CD4-positive, alpha-beta T cell treated with Interferon alpha-2 for 1 hour (primary cell): ENCODE results near the gene CDR2L.
"Not testable (repeated sequence)": the region's sequence is repeated elsewhere in the genome, so short reads cannot be mapped to it uniquely, and the experiment has no call there.

Source experiments
- DNase-seq, 2 donors: peaks; one replicate each; pipeline ENCODE4 v3.0.0-alpha.2; 2020 to 2022

The CDR2L gene

DNA sequence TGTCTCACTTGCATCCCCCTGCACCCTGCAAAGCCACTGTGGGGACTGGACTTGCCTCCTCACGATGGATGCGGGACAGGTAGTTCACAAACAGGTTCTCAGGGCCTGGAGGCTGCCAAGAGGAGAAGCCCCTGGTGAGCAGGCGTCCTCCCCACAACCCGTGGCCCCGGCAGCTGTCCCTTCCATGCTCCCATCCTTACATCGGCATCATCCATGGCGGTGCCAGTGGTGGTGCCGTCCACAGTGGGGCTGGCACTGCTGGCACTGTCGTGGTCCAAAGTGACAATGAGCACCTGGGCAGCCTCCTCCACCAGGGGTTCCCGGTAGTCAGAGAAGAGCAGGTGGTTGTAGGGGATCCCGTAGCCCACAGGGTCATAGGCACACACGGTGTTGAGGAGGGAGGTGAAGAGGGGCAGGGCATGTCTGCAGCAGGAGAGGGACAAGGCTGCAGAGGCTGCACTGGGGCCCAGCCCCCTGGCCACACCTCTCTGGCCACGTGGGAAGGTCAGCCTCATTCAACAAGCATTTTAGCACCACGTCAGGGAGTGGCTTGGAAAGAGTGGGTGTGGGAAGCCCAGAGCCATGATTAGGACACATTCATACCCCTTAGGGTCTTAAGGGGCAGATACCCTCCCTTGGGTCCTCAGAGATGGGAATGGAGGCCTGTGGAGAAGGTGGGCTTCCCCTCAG is 27.5 kb upstream of the CDR2L start:
- no peak for DNase-seq

DNA sequence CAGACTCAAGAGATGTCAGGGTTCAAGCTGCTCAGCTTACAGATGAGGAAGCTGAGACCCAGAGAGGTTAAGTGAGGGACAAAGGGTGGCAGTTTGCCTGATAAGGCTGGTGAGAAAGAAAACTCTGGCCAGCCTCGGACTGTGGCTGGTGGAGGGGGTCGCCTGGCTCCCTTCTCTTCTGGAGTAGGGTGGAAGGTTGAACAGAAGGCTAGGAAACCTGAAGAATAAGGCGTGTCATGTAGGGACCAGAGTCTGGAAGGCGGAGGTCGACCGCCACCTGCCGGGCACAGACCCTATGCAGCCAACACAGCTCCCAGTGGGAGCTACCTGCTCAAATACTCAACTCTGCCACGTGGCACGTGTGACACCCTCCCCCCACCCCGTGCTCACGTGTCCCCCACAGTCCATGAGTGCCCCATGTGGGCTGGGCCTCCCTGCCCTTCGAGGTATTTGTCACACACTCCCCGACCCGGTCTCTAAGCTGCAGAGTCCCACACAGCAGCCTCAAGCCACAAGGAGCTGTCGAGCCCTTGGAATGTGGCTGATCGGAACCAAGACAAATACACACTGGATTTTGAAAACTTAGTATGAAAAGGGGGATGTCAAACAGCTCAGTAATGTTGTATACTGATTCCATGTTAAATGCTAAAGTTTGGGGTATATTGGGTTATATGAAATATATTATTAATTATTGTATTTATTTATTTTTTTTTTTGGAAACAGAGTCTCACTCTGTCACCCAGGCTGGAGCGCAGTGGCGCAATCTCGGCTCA is 26.7 kb upstream of the CDR2L start:
- peak; percentile 39 to 63 for DNase-seq

DNA sequence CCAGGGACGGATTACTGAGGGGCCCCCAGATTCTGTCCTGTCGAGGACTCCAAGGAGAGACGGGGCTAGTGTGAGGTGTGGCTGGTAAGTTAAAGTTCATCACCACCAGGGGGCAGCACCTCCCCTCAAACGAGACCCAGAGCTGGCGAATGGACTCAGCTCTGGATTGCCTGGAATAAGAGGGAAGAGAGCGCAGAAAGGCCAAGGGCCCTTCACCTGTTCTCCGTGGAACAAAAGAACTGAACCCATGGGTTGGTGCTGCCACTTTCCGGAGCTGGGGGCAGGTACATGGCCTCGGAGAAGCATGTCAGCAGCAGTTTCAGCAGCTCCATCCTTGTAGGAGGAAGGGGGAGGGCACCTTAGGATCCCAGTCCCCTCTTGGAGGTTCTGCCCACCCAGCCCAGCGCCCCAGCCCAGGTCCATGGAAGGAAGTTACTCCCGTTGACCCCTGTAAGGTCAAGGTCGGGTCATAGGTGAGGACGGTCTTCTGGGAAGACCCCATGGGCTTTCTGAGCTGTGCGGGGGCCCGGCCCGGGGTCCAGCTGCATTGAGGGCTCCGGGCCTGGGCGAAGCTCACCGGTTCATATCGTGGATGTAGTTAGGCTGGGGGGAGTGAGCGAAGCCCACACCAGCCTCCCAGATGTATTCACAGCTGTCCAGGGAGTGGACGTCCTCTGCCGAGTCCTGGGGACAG is 25.6 kb upstream of the CDR2L start:
- peak; percentile 81 to 84 for DNase-seq

DNA sequence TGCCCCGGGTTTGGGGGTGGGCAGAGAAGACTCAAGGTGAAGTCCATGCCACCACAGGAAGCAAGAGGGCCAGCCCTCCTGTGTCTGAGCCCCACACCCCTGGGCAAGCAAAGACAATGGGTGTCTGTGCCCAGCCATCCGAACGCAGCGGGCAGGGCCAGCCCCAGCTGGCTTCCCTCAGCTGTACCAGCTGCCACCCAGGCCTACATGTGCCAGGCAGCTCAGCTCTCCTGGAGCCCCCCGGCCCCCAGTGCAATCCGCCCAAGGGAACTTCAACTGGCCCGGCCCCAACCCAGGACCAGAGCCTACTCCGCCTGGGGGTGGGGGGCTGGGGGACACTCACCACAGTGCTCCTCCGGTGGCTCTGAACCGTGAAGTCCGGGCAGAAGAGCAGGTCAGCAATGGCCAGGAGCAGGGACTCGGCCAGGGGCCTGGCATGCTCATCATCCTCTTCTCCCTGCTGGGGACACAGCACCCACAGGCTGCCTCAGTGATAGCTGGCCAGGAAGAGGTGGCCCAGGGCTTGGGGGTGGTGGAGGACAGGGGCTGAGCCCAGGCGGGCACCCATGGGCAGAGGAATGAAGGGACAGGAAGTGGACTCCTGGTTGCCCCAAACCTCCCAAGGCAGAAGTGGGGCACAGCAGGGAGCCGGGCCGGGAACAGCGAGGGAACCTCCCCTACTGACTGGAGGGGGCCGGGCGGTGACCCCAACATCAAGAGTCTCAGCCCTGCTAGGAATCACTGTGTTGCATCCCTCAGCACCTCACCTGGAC is 24.6 kb upstream of the CDR2L start:
- no peak for DNase-seq

DNA sequence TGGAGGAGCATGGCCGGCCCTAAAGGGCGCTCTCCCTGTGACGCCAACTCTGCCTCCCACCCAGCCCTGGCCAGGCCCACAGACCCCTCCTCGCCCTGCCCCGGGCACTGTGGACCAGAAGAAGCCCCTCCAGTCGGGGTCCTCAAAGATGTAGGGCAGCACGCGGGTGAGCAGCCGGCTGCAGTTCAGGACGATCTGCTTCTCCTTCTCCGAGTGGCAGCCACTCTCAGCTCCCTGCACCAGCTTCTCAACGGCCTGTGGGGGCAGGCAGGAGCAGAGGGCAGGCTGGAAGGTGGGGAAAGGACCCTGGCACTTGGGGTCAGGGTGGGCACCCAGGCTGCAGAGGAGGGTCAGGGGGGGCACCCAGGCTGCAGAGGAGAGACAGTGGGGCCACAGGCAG is 23.8 kb upstream of the CDR2L start:
- DNase-seq = no peak

DNA sequence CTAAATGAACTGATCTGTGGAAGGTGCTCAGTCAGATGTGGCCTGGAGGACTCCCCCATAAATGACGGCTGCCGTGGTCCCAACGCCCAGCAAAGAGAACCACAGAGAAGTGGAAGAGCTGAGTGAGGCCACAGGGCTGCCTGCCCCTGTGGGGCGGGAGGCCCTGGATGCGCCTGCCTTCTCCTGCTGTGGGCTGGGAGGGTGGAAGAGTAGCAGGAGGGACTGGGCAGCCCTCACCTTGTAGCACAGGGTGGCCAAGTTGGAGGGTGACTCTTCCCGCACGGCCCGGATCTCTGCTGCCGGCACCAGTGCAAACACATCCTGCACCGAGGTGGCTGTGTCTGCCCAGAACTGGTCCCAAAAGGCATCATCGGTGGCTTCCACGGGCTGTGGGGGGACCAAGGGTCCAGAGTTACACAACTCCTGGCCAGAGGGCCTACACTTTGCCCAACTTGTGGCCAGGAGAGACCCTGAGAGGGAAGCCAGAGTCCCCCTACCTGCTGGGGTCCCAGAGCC is 23.1 kb upstream of the CDR2L start:
- DNase-seq = no peak

DNA sequence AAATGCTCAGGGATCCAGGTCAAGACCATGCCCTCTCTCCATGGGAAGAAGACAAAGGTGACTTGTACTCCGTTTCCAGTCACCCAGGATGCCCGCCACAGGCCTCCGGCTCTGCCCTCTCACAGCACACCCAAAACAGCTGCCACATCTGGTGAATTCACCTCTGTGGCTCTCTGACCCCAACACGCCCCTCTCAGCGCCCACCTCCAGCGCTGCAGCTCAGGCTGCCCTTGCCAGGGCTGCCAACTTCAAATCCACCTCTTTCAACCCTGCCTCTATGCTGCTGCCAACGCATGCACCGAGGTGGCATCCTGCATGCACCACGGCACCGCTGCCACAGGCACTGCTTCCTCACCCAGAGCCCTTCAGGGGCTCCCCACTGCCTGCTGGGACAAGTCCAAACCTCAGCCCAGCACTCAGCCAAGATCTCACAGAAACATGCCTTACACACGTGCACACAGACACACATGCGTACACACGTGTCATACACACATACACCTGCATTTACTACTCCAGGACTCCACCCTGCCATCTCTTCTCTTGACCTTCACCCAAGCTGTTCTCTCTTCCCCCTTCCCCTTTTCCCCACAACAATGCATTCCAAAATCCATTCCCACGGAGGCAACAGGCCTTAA is 22.3 kb upstream of the CDR2L start:
- no peak for DNase-seq

DNA sequence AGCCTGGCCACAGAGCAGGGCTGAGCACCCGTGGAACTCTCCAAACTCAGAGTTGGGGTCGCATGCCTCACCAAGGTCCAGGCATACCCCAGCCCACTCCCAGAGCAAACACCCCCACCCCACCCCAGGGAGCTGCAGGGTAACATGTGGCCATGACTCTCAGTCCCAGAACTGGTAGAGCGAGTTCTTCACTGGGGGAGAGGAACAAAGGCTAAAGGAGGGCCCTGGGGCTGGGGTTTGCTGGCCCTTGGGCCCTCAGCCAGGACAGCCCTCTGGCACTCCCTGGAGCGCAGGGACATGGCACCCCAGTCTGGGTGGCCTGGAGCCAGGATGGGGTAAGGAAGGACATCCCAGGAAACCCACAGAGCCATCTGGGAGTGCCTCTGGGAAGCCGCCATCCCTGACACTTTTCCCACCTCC is 19.1 kb upstream of the CDR2L start:
- DNase-seq = no peak

DNA sequence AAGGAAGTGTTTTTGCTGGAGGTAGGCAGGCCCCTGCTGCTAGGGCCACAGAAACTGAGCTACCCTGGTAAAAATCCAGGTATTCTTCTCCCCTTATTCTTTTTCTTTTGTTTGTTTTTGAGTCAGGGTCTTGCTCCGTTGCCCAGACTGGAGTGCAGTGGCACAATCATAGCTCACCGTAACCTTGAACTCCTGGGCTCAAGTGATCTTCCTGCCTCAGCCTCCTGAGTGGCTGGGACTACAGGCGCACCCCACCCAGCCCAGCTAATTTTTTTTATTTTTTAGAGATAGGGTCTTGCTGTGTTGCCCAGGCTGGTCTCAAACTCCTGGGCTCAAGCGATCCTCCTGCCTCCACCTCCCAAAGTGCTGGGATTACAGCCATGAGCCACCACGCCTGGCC is 17.9 kb upstream of the CDR2L start:
- not testable (repeated sequence) for DNase-seq

DNA sequence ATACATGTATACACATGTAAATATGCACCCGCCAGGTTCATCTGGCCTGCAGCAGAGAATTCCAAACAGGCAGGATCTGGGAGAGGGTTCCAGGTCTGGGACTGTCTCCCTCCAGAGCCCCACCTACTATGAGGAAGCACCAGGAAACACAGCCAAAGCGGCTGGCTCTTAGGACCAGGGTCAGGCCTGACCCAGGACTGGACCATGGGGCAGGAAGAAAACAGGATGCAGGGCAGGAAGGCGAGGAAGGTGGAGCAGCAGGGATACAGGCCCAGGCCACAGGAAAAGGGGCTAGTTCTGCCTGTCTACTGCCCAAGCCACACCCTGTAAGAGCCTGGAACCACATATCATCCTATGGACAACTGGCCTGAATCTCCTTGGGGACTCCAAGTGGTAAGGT is 17.0 kb upstream of the CDR2L start:
- DNase-seq = no peak

DNA sequence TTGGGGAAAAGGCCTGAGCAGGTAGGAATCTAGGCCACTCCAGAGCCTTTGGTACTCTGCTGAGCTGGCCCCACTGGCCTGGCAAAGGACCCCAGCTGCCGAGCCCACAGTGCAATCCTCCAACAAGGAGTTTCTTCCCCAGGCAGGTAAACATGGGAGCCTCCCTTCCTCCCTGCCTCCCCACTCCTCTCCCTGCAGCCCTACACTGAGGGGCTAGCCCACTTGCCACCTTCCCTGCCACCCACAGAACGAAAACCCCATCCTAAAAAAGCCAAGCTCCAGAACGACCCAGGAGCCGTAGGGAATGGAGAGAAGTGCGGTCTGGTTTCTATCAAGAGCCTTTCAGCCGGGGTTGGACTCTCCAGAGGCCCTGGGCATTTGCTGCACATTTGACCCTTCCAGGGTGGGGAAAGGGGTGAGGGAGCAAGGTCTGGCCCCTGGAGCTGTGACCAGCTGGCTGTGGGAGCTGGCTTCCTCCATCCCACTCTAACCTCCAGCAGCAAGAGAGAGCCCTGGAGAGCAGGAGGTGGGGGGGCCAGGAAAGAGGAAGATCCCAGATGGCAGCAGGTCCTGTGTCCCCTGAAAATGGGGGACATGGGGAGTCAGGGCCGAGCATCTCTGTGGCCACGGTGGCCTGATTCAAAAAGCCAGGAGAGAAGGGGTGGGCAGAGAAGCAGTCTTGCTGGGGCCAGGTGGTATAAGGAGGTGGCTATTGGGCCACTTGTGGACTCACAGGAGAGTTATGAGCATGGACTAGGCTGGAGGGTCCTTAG is 16.2 kb upstream of the CDR2L start:
- DNase-seq = no peak

DNA sequence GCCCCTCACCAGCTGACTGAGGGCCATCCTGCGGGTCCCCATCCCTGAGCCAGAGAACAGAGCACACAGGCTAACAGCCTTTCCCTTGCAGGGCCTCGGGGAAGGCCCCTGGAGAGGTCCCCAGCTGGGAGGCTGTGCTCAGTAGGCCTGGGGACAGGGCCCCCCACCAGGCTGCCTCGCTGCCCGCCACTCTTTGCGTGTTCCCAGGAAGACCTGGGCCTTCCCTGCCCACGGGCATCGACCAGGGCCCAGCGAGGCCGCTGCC is 15.7 kb upstream of the CDR2L start:
- DNase-seq = no peak

DNA sequence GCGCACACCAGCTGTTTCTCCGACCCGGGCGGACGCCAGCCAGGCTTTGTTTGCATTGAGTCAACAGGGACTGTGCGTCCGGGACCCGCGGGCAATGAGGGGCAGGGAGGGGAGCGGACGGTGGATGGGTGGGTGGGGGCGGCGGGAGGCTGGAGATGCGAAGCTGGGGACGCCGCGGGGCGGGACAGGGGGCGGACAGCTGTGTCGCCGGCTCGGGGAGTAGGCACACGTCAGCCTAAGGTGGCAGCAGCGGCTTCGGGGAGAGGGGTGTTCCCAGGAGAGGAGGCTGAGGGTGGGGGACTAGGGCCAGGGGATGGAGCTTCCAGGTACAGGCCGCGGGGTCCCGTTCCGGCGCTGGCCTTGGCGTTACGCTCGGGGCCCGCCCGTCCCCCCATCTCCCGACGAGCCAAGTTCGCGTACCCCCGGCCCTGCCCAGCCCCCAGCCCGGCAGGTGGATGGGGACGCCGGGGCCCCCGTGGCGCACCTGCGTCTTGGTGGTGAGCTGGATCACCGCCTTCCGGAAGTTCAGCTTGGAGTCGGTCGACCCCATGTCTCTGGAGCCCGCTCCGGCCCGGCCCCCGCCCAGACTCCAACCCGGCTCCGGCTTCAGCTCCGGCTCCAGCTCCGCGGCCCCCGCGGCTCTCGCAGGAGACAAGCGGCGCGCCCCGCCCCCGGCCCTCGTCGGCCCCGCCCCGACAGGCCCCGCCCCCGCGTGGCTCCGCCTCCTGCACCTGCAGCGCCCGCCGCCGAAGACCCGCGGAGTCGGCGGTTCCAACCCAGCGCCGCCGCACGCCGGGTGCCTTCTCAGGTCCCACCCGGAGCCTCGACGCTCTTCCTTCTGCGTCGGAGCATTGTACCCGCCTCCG is 15.1 kb upstream of the CDR2L start, which contains the start of gene HID1:
HID1 (minus strand) TSS at position 653 of the 866 bp plus-strand sequence; CDS start at position 550, 103 bp downstream.
- DNase-seq = peak; percentile 76 to 87

DNA sequence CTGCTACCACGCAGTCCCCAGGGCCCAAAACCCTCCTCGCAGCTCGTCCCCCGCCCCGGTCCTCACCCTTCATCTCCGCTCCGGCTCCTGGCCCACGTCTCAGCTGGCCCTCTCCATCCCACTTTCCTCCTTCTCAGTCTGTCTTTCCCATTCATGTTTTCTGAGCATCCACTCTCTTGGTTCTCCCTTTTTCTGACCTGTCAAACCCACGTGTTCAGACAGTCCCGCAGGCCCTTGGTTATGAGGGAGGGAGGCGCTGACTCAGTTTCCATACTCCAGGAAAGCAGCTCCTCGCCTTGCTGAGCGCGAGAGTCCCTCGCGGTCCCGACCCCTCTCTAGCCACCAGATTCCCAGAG is 14.5 kb upstream of the CDR2L start:
- DNase-seq = no peak

DNA sequence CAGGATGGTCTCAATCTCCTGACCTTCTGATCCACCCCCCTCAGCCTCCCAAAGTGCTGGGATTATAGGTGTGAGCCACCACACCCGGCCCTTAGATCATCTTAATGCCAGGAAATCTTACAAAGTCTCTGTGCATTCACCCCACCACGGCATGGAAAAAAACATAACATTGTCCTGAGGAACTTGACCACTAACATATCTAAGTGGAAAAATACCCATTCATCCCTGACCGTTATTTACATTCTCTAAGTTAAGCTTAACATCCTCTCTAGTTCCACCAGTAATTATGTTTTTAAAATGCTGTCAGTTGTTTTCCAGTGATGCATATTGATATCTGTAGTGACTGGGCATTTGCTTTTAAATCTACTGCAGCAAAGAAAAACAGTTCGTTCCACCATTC is 11.5 kb upstream of the CDR2L start:
- no peak for DNase-seq

DNA sequence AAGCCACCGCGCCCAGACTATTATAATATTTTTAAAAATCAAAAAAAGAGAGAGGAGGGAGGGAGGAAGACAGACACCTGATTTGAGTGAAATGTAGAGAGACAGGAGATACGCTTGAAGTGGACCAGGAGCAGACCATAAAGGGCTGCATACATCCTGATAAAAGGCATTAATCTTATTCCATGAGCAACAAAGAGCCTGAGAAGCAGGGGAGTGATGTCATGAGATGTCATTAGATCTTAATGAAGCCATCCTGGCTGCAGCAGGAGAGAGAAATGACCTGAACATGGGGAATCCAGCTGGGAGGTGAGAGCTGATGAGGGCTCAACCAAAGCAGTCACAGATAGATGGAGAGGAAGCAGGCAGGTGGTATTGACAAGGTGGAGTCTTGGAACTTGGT is 9.6 kb upstream of the CDR2L start:
- DNase-seq = no peak

DNA sequence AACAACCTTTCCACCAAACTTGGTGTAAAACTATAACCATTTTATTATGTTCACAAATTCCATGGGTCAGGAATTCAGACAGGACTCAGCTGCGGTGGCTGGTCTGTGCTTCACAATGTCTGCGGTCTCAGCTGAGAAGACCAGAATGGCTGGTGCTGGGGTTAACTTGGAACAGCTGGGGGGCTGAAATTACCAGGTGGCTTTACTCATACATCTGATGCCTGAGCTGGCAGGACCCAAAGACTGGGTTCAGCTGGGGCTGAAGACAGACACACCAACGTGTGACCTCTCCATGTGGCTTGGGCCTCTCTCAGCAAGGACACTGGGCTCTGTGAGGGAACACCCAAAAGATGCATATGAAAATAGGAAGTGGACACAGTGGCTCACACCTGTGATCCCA is 9.2 kb upstream of the CDR2L start:
- no peak for DNase-seq

DNA sequence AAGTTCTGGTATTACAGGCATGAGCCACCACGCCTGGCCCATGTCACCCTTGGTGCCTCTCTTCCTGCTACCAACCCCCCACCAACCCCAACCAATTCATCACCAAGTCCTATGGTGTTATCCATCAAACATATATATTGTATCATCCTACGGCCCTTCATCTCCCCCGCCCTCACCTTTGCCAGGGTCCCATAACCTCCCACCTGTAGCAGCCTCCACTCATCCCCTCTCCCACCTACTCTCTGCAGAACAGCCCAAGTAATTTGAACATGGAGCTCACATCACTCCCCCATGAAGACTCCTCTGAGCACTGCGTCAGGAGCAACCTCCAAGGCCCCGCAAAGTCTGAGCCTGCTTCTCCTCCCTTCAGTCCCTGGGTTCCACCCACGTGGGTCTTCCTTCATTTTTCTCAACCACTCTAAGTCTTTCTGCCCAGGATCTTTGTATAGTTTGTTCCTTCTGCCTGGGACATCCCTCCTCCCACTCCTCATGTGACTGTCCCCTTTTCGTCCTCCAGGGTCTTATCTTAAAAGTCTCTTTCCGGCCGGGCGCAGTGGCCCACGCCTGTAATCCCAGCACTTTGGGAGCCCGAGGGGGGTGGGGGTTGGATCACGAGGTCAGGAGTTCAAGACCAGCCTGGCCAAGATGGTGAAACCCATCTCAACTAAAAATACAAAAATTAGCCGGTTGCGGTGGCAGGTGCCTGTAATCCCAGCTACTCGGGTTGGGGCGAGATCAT is 7.9 kb upstream of the CDR2L start:
- no peak for DNase-seq

DNA sequence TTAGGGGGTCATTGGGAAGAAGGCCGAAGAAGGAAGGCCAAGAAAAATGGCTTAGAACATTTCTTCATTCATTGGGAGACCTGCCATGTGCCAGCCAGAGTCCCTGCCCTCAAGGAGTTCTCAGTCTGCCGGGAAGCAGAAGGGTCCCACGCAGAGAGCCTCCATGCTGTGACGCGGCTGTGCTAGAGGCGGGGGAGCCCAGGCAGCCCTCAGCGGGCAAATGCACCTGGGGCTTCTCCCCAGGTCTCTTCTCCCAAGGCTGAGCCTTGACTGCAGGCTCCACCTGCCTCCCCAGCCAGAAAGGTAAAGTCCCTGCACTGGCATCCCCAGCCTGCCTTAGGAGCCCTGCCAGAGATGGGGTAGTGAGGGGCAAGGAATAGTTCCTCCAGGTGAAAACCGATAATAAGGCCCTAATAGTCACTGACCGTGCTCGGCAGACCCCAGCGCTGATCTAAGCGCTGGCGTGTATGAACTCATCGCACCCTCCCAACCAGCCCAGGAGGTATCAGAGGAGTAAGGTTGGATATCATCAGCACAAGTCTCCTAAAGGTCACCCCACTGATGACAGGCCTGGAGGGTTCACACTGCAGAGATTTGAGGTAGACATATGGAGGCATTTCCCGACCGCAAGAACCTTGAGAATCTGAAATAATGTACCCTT is 6.0 kb upstream of the CDR2L start:
- no peak for DNase-seq
